ENCODE measurements around the gene HINT3.

DNA sequence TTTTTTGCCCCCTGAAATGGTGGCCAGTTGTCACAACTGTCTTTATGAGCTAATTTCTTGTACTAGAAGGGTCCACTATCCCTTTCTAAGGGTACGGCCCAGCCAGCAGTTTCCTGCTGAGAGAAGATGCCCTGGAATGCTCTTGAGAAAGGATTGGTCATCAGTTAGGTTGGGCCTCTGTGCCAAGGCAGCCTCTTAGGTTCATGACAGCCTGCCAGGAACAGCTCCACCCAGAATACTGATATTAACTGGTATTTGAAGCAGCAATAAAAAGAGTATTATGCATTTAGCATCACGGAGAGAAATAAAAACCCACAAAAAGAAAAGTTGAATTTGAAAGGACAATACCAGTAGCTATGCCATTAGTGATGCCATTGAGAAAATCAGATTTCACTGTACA is 9.0 kb upstream of the HINT3 start:
- TF ChIP-seq EZH2 (IDR thresholded peaks at IDR 0.05; ENCODE audit: borderline replicate concordance, low read depth, low read length, severe bottlenecking) (no peak), POLR2A (IDR thresholded peaks at IDR 0.05; ENCODE audit: low read depth, low read length) (no peak), FOS (IDR thresholded peaks at IDR 0.05; ENCODE audit: borderline replicate concordance, insufficient read depth, low read length) (no peak), POLR2AphosphoS5 (IDR thresholded peaks at IDR 0.05; ENCODE audit: insufficient read depth, low read depth, low read length) (no peak), GATA2 (IDR thresholded peaks at IDR 0.05; ENCODE audit: insufficient read depth, insufficient read length, low read depth, low read length) (no peak)
- TF ChIP-seq, protein P1, sequence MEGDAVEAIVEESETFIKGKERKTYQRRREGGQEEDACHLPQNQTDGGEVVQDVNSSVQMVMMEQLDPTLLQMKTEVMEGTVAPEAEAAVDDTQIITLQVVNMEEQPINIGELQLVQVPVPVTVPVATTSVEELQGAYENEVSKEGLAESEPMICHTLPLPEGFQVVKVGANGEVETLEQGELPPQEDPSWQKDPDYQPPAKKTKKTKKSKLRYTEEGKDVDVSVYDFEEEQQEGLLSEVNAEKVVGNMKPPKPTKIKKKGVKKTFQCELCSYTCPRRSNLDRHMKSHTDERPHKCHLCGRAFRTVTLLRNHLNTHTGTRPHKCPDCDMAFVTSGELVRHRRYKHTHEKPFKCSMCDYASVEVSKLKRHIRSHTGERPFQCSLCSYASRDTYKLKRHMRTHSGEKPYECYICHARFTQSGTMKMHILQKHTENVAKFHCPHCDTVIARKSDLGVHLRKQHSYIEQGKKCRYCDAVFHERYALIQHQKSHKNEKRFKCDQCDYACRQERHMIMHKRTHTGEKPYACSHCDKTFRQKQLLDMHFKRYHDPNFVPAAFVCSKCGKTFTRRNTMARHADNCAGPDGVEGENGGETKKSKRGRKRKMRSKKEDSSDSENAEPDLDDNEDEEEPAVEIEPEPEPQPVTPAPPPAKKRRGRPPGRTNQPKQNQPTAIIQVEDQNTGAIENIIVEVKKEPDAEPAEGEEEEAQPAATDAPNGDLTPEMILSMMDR (IDR thresholded peaks at IDR 0.05; ENCODE audit: extremely low read depth in 1 of 2, insufficient read depth in 1 of 2, low read depth in 1 of 2, low read length in 2 of 2) = no peak
- TF ChIP-seq, protein P2, sequence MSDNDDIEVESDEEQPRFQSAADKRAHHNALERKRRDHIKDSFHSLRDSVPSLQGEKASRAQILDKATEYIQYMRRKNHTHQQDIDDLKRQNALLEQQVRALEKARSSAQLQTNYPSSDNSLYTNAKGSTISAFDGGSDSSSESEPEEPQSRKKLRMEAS (IDR thresholded peaks at IDR 0.05; ENCODE audit: insufficient read depth, insufficient read length) = no peak

Measured in endothelial cell of umbilical vein (primary cell).